ENCODE measurements around the gene GSPT1.
"Not testable (repeated sequence)": the region's sequence is repeated elsewhere in the genome, so short reads cannot be mapped to it uniquely, and the experiment has no call there.

The GSPT1 gene

DNA sequence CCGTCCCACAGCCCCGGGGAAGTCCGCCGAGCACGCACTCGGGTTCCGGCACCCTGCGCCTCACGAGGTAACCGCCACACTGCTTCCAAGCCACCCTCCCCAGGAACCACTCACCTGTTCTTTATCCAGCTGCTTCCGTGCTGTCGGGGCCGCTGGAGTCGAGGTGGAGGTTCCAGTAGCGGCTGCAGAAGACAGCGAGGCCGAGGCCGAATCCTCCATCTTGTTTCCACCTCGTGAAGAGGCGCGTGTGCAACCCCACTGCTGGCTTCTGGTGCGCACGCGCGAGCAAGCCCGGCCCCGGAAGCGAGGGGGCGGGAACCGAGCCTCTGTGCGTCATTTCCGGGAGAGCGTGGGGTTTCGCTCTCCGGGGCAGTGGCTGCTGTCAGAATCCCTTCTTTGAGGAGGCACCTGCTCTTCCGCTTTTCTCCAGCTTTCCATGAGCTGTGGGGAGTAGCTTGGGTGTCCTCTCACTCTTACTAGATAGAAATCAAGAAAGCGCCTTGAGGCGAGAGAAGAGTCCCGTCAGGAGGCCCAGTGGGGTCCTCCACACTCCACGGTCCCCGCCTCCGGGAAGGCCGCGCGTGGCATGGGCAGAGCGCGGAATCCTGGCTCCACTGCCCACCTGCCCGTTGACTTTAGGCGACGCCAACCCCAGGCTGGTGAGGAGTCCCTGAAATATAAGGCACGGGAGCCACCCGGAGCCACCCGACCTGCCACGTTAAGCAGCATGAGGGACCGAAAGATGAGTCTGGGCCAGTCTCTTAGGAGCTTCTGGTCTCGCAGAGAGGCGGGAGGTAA, 64.3 kb downstream of the GSPT1 start, which contains the start of gene RSL1D1:
TSS of gene RSL1D1 (minus strand) at position 249 of the 798 bp plus-strand sequence. CDS start at position 219, 30 bp downstream.
- peak; percentile 80 for DNase-seq

DNA sequence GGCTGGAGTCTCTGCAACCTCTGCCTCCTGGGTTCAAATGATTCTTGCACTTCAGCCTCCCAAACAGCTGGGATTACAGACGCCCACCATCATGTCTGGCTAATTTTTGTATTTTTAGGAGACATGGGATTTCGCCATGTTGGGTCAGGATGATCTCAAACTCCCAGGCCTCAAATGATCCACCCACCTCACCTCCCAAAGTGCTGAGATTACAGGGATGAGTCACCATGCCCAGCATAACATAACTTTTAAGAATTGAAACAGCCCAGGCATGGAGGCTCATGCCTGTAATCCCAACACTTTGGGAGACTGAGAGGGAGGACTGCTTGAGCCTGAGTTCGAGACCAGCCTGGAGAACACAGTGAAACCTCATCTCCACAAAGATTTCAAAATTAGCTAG, 66.9 kb downstream of the GSPT1 start:
- no peak for DNase-seq

DNA sequence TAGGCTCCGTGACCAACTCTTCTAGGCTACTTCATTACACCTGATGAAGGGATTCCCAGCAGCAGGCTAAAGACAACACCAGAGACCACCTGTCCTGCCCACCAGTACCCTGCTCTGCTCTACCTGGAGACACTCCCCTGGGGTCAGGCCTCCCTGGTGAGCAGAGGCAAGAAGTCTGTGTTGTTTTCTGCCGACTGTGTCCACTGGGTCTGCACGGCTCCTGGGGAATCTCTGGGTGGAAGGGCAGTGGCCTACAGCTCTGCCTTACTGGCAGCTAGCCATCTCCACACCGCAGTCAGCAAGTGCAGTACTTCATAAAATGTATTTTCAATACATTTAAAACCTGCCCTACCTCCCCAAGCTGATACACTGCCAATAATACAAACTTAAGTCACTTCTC, 71.3 kb downstream of the GSPT1 start:
- DNase-seq, result no peak

DNA sequence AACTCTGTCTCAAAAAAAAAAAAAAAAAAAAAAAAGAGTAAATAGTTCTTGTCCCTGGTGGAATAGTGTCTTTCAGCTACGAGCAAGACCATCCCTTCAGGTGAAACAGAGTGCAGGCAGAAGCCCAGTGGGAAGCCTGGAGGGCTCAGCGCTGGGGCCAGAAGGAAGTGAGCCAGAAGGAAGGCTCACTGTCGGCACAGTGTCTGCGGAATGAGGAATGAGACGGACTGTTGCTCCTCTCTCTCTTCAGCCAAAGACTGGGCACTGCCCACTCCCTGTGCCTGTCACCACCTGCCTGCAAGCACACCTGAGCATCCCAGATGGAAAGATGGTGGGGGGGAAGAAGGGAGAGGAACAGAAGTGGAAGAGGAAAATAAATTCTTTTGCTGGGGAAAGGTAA, 71.9 kb downstream of the GSPT1 start:
- no peak for DNase-seq

DNA sequence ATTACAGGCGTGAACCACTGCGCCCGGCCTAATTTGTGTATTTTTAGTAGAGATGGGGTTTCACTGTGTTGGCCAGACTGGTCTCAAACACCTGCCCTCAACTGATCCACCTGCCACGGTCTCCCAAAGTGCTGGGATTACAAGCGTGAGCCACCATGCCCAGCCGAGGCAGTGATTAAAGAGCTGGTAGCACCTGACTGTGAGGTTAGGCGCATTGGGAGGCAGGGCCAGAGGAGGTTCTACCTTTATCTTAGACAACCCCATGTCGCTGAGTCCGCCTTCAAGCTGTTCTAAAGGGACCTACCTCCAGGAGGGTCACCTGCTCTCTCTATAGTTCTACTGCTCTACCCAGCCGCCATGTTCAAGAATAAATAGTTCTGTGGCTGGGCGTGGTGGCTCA, 72.5 kb downstream of the GSPT1 start:
- no peak for DNase-seq

DNA sequence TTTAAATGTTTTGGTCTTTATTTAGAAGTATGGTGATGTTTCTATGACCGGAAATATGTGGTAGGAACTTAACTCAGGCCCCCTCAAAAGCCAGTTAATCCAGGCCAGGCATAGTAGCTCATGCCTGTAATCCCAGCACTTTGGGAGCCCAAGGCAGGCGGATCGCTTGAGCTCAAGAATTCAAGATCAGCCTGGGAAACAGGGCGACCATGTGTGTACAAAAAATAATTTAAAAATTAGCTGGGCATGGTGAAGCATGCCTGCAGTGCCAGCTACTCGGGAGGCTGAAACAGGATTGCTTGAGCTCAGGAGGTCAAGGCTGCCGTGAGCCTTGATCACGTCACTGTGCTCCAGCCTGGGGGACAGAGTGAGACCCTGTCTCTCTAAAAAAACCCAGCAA, 74.7 kb downstream of the GSPT1 start:
- no peak for DNase-seq

DNA sequence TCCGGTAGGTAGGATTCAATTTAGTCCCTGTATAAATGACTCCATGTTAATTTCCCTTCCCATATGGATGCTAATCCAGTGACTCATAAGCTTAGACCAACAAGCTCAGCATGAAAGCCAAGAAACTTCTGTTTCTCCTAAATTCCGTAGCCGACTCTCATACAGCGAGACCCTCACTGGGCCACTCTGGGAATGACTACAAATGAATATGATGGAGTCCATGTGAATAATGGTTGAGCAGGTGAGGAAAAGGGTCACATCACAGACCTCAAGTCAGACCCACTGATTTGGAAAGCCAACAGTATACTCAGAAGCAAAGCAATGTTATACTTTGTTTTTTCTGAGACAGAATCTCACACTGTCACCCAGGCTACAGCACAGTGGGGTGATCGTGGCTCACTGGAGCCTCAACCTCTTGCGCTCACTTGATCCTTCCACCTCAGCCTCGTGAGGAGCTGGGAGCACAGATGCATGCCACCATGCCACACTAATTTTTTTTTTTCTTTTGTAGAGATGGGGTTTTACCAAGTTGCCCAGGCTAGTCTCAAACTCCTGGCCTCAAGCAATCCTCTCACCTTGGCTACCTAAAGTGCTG, 79.0 kb downstream of the GSPT1 start:
- no peak for DNase-seq

DNA sequence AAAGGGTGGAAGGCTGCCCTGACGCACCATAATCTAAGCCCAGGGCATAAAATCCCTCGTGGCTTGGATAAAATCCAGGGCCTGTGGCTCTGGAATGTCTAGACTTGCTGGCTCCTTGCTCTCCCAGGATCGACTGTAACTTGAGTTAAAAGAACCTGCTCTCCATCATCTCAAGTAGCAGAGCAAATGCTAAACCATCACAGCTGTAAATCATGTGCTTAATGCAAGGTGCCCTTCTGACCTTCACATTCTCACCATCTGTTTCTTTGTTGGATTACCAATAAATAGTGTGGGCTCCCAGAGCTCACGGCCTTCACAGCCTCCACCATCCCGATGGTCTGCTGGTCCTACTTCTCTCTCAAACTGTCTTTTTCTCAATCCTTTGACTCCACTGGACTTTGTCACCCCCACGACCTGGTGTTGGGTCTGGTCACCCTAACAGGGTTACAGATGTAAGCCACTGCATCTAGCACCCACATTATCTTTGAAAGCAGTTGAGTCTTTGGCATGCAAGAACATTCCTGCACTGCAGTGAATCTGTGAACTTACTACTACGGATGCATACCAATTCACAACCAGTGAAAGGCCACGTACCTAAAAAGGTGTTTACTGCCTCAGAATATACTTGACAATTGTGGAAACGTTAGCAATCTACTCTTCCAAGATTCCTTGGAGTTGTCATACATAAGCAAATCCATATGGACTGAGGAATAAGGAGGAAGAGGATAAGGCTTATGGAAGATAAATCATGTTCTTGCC, 79.7 kb downstream of the GSPT1 start:
- peak; percentile 7 for DNase-seq

DNA sequence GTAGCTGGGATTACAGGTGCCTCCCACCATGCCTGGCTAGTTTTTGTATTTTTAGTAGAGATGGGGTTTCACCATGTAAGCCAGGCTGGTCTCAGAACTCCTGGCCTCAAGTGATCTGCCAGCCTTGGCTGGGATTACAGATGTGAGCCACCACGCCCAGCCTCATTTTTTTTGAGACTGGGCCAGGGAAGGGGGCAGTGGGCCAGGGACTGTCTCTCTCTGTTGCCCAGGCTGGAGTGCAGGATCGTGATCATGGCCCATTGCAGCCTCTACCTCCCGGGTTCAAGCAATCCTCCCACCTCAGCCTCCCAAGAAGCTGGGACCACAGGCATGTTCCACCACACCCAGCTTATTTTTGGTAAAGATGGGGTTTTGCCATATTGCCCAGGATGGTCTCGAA, 80.4 kb downstream of the GSPT1 start:
- DNase-seq, result no peak

DNA sequence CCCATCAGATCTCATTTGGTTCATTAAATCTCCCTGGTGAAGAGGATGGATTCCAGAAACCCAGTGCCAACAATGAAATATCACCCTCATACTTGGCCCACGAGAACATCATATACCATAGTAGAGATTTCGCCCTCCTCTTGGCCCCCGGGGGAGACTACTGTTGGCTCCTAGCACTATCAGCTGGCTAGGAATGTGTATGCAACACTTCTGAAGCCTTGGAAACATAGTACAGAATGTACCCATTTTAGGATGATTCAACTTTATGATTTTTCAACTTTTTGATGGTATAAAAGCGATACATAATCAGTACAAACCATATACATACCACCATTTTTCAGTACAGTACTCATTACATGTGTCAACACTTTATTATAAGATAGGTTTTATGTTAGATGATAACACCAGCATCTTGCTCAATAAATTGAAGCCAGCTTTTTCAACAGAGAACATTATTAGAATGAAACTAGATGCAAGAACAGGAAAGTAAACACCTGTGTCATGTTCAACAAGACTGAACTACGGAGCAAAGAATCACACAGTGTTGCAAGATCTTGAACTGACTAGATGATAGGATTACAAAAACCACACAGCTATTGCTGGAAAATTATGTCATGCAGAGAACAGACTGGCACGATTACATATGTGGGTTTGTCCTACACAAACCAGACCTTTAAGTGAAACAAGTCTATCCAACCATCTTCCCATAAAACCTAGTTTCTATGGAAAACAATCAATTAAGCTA, 81.6 kb downstream of the GSPT1 start:
- DNase-seq, result no peak

DNA sequence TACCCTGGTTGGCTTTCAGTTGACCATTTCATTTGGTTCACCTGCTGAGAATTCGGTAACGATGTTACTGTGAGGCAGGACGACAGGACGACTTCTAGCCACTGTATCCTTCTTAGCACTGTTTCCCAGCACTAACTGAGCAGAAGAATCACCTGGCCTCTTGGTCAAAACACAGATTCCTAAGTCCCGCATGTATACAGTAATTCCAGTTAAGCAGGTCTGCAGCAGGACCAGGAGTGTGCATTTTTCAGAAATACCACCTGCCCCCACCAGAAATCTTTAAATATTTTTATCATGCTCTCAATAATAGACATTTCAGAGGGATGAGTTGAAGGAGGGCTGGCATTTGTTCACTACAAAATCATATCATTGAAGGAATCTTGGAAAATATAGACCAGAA, 87.1 kb downstream of the GSPT1 start:
- DNase-seq, result no peak

DNA sequence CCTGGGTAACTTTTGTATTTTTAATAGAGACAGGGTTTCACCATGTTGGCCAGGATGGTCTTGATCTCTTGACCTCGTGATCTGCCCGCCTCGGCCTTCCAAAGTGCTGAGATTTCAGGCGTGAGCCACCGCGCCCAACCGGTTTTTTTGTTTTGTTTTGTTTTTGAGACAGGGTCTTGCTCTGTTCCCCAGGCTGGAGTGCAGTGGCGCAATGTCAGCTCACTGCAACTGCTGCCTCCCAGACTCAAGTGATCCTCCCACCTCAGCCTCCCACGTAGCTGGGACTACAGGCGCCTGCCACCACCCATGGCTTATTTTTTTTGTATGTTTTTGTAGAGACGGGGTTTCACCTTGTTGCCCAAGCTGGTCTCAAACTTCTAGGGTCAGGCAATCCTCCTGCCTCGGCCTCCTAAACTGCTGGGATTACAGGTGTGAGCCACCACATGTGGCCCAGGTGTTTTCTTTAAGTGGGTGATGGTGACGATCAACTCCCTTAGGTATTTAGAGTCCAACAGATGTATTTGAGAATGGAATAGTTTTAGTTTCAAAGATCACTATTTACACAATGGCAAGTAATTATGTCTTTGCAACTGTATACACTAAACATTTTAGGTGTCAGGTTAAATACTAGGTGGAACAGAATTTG, 90.1 kb downstream of the GSPT1 start:
- not testable (repeated sequence) for DNase-seq

DNA sequence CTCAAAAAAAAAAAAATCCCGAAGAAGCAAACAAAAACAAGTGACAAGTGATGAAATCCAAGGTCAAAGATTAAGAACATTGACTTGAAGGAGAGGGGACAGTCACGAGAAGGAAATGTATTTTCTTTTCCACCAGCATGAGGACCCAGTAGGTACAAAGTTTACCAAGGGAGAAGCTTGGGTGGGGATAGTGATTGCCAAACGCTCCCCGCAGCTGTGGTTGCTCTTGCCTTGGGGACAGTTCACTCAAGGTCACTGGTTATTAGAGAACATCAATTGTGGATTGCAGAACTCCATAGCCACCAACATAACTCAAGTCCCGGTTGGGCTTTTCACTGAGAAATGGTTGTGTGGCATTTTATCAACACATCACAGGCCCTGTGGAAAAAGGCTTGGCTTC, 91.4 kb downstream of the GSPT1 start:
- DNase-seq, result no peak

DNA sequence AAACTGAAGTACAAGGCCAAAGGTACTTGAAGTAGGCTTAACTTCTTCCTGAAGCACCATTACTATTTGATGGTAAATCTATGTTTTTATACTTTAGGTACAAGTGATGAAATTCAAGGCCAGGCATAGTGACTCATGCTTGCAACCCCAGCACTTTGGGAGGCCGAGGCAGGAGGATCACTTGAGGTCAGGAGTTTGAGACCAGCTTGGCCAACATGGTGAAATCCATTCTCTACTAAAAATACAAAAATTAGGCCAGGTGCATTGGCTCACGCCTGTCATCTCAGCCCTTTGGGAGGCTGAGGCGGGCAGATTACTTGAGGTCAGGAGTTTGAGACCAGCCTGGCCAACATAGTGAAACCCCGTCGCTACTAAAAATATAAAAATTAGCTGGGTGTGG, 92.1 kb downstream of the GSPT1 start:
- DNase-seq, result not testable (repeated sequence)

DNA sequence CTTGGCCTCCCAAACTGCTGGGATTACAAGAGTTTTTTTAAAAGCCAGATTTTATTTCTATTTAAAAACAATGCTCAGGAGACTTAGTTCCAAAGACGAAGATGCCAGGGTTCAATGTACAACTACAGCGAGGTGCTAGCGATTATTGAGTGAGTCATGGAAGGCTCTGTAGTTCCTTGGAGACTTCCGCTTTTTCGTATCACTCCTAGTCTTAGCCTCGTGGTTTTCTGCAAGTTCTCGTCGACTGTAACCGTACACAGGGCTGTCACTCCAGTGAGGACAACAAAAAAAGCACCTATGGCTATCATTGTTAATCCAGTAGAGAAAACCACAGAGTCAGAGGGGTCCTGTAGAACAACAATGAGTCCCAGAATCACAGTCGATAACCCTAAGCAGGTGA, 96.0 kb downstream of the GSPT1 start:
- DNase-seq, result no peak

DNA sequence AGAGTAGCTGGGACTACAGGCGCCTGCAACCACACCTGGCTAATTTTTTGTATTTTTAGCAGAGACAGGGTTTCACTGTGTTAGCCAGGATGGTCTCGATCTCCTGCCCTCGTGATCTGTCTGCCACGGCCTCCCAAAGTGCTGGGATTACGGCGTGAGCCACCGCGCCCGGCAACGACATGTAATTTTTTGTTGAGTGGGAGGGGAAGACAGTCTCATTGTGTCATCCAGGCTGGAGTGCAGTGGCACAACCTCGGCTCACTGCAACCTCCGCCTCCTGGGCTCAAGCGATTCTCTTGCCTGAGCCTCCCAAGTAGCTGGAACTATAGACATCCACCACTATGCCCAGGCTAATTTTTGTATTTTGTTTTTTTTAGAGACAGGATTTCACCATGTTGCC, 96.8 kb downstream of the GSPT1 start:
- DNase-seq, result not testable (repeated sequence)
